Large intestine (tissue), 3 donors: ENCODE measurements around the gene CNIH3. TPM values are rescaled to one million over a fixed set of nuclear protein-coding genes. Genes with fewer than 3 reads are reported as not detected.
"Not testable (repeated sequence)": the region's sequence is repeated elsewhere in the genome, so short reads cannot be mapped to it uniquely, and the experiment has no call there.

ENCODE experiments used
- DNase-seq, 2 donors: peaks; one replicate each; pipeline versions ENCODE4 v3.0.0 to v3.0.0-alpha.2; 2013
- H3K27ac ChIP-seq: one replicate; pipeline ENCODE4 v1.5.1; 2013; ENCODE audit warnings: low read length
- H3K27me3 ChIP-seq: 2 replicates; pipeline ENCODE4 v1.6.1; 2013; ENCODE audit warnings: low read length; ENCODE audit not compliant: control insufficient read depth, insufficient read depth
- H3K36me3 ChIP-seq: 2 replicates; pipeline ENCODE4 v1.6.1; 2013; ENCODE audit warnings: low read length; ENCODE audit not compliant: control insufficient read depth, insufficient read depth
- H3K4me1 ChIP-seq: one replicate; pipeline ENCODE4 v1.6.1; 2013; ENCODE audit warnings: low read length; ENCODE audit not compliant: control insufficient read depth, insufficient read depth
- H3K4me3 ChIP-seq: one replicate; pipeline ENCODE4 v1.5.1; 2013; ENCODE audit warnings: low read length
- H3K9me3 ChIP-seq: one replicate; pipeline ENCODE4 v1.6.1; 2013; ENCODE audit warnings: mild to moderate bottlenecking, low read depth, low read length, moderate library complexity; ENCODE audit not compliant: control insufficient read depth
- WGBS: methylation state at CpG from one replicate; pipeline ENCODE4 v1.1.5; 2013; ENCODE audit warnings: low lambda C conversion rate; ENCODE audit not compliant: insufficient coverage; 5-methylcytosine and 5-hydroxymethylcytosine counted together
- polyA plus RNA-seq: library from polyadenylated mRNA; unstranded; fragments of 120-200 nt; gene quantifications from one replicate; pipeline ENCODE4 v1.2.1, GENCODE V29; 2013

CNIH3 gene
- polyA plus RNA-seq, 1 donor = 2.1 TPM

DNA sequence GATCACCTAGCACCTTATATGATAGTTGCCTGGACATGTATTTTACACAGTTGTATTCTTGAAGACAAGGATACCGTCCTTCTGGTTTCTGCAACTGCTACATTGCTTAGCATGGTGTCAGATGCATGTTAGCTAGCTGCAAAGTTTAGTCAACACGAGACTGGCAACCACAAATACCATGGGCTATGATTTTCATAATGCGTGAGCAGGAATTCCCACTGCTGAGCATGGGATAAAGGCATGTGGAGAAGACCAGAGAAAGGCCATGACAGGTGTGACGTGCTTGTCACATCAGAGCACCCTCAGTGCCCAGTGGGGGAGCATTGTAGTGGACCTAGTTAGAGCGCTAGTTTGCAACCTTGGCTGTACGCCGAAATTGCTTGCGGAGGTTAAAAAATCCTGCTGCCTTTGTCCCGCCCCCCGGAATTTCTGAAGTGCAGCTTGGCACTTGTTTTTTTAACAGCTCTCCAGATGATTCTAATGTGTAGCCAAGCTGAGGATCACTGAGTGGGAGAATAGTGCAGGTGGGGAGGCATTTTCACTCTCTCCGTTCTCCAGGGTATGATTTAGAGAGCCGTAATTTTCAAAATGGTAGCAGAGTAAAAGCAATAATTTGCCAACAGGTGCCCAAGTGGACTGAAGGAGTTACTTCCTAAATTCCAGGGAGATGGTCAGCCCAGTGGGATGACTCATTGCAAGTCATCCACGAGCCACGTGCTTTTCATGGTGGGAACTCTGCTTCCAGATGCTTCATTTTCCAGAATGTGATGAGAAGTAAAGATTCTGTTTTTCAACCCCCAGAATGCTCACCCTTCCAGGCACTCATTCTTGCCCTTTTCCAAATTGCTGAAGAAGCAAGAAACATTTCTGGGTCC, 81.0 kb downstream of the CNIH3 start:
- no peaks in the 10 kb centered on the region for H3K36me3 ChIP-seq
- H3K27me3 ChIP-seq = no peaks in the 10 kb centered on the region
- 93% methylated on average over 2 of the region's 14 CpGs for WGBS
- DNase-seq = no peak
- H3K27ac ChIP-seq = no peak overlapping the region
- no peaks in the 10 kb centered on the region for H3K4me1 ChIP-seq
- no peaks in the 10 kb centered on the region for H3K9me3 ChIP-seq
- no peak overlapping the region for H3K4me3 ChIP-seq

GRCh38 chr1:224698015-224698451, 81.9 kb downstream of the CNIH3 start:
- Histone ChIP-seq H3K36me3 (no peaks in the 10 kb centered on the region), H3K9me3 (no peaks in the 10 kb centered on the region), H3K4me1 (no peaks in the 10 kb centered on the region), H3K27ac (no peak overlapping the region), H3K27me3 (no peaks in the 10 kb centered on the region), H3K4me3 (no peak overlapping the region)
- no CpG with 5 or more reads among the region's 4 CpGs for WGBS
- no peak for DNase-seq

DNA sequence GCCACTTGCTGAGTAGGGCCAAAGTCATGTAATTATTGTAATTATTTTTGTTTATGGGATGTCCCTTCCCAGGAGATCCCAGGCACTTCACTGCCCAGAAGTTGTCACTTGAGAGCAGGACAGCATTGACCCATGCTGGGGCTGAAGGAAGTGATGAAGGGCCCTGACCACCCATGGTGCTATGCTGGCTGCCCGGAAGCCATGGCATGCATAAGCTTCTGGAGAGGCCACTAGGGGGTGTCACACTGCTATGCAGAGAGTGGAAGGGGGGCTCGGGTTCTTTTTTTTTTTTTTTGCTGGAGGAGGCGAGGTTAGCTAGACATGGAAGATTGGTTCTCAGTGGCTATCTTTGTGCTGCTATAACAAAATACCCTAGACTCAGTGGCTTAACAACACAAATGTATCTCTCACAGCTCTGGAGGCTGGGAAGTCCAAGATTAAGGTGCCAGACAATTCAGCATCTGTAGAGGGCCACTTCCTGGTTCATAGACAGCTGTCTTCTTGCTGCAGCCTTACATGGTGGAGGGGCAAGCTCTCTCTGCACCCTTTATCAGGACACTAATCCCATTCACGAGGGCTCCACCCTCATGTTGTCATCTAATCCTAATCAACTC, 84.9 kb downstream of the CNIH3 start:
- no peaks in the 10 kb centered on the region for H3K4me1 ChIP-seq
- WGBS = no CpG with 5 or more reads among the region's 4 CpGs
- H3K36me3 ChIP-seq = no peaks in the 10 kb centered on the region
- no peak overlapping the region for H3K27ac ChIP-seq
- H3K9me3 ChIP-seq = no peaks in the 10 kb centered on the region
- H3K4me3 ChIP-seq = no peak overlapping the region
- no peak for DNase-seq
- no peaks in the 10 kb centered on the region for H3K27me3 ChIP-seq

DNA sequence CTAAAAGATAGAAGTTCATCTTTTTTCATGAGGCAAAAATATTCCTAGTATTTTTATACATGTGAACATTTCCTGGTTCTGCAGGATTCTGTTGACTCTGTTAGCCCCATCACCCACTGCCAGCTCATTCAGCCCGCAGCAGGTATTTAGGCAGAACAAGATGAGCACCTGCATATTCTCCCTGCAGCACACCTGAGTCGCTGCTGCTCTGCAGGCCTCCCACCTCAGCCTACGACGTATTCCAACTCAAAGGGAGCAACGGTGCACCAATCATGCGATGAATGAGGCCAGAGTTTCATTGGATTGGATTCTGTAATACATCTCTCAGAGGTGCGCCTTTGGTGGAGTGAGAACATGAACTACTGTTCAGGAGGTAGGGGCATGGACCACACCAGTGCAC, 87.6 kb downstream of the CNIH3 start:
- Histone ChIP-seq H3K9me3 (no peaks in the 10 kb centered on the region), H3K4me3 (no peak overlapping the region), H3K27ac (no peak overlapping the region), H3K4me1 (no peaks in the 10 kb centered on the region), H3K27me3 (no peaks in the 10 kb centered on the region), H3K36me3 (no peaks in the 10 kb centered on the region)
- DNase-seq = no peak
- no CpG with 5 or more reads among the region's 7 CpGs for WGBS

DNA sequence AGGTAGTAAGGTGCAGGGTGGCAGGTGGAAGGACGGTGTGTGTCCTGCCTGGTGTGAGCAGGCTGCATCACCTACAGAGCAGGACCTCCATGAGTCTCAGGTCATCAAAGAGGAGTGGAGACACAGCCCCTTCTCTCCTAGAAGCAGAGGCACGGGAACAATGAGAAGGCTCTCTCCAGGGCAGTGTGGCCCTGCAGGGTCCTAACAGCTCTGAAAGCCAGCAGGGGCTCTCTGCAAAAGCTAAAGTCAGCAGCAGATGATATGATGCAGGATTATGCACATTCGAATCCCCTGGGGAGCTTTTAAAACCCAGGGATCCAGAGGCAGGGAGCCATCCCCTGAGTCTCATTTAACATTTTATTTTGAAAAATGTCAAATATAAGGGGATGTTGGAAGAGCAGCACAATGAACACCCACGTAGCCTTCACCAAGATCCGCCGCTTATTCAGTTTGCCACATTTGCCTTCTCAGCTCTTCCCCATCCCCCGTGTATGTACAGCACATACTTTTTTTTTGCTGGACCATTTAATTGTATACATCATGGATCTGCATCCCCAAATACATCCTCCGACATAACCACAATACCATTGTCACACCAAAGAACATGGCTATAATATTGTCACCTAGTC, 88.1 kb downstream of the CNIH3 start:
- no peak for DNase-seq
- Histone ChIP-seq H3K4me1 (no peaks in the 10 kb centered on the region), H3K9me3 (no peaks in the 10 kb centered on the region), H3K27ac (no peak overlapping the region), H3K4me3 (no peak overlapping the region), H3K36me3 (no peaks in the 10 kb centered on the region), H3K27me3 (no peaks in the 10 kb centered on the region)
- WGBS = 91% methylated on average over 3 of the region's 8 CpGs

DNA sequence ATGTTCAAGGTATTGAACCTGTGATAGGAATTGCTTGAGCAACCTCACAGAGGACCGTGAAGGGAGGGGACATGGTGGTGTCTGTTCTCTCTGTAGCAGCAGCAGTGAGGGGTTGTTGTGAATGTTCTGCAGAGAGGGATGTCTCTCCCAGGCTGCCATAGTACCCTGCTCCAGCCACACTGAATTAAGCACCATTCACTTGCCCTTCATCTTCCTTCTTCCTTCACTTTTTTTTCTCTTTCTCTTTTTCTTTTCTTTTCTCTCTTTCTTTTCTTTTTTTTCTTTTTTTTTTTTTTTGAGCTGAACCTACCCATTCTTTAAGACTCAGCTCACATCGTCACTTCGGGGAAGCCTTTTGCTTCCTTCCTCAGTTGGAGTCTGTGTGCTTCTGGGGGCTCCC, 89.5 kb downstream of the CNIH3 start:
- Histone ChIP-seq H3K27me3 (no peaks in the 10 kb centered on the region), H3K4me1 (no peaks in the 10 kb centered on the region), H3K36me3 (no peaks in the 10 kb centered on the region), H3K27ac (no peak overlapping the region), H3K9me3 (no peaks in the 10 kb centered on the region), H3K4me3 (no peak overlapping the region)
- no peak for DNase-seq
- WGBS = no CpG with 5 or more reads among the region's 3 CpGs

DNA sequence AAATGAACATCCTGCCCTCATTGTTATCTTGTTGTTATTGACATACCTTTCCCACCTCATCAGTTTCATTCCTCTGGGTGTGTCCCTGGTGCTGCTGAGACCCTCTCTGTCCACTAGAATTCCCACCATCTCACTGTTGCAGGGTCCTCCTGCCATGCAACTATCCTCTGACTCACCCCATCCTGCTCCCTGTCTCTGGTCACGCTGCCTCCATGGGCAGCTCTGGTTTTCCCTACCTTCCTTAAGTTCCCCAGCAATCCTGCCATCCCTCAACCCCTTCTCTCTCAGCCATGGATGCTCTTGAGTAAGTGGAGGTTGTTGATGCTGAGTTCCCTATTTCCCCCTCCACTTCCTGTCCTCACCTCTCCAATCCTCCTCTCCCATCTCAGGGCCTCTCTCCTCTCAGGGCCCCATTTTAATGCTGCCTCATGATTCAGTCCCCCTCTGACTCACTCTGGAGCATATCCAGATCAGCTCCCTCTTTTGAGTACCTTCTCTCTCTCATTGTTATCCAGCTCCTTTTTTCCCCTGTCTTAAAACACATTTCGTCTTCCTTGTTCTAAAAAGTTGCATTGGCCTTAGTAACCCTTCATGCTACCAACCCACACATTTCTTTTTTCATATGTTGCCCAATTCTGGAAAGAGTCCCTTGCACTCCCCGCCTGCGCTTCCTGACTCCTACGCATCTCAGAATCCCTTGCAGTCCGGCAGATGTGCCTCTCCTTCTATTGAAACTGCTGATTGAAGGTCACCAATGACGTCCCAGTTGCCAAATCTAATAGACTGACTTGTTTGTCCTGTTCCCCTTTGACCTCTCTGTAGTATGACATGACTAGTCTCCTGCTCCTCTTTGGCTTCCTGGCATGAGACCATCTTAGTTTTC, 92.0 kb downstream of the CNIH3 start:
- no peaks in the 10 kb centered on the region for H3K4me1 ChIP-seq
- WGBS = 81% methylated on average over 3 of the region's 7 CpGs
- H3K9me3 ChIP-seq = no peaks in the 10 kb centered on the region
- no peaks in the 10 kb centered on the region for H3K27me3 ChIP-seq
- no peak overlapping the region for H3K27ac ChIP-seq
- H3K4me3 ChIP-seq = no peak overlapping the region
- no peak for DNase-seq
- no peaks in the 10 kb centered on the region for H3K36me3 ChIP-seq

DNA sequence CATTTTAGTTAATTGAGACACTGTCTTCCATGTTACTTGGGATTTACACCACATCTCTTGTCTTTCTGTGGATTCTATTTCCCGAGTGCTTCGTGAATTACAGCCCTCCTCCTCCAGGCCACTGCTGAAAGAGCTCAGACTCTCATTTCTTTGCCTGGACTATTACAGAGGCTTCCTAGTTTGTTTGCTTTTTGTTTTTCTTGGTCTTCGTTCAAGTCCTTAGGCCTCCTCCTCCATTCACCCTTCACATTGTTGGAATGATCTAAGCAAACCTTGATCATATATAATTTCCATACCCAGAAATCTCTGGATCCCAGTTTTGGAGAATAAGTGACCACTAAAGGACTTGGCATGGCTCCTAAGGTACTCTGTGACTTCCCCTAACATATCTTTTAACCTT, 94.1 kb downstream of the CNIH3 start:
- Histone ChIP-seq H3K36me3 (no peaks in the 10 kb centered on the region), H3K4me1 (no peaks in the 10 kb centered on the region), H3K9me3 (no peaks in the 10 kb centered on the region), H3K27me3 (no peaks in the 10 kb centered on the region), H3K27ac (no peak overlapping the region), H3K4me3 (no peak overlapping the region)
- WGBS = 86% methylated on average over 2 of the region's 3 CpGs
- no peak for DNase-seq

DNA sequence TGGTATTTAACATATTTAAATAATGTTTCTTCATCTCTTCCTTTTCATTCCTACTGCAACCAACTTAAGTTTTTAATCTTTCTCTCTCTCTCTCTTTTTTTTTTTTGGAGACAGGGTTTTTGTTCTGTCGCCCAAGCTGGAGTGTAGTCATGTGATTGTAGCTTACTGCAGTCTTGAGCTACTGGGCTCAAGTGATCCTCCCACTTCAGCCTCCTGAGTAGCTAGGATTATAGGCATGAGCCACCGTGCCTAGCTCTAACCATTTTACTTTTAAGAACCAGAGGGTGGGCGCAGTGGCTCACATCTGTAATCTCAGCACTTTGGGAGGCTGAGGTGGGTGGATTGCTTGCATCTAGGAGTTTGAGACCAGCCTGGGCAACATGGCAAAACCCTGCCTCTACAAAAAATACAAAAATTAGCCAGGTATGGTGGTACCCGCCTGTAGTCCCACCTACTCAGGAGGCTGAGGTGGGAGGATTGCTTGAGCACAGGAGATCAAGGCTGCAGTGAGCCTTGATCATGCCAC, 95.2 kb downstream of the CNIH3 start:
- DNase-seq, H3K36me3 ChIP-seq, H3K4me3 ChIP-seq, H3K4me1 ChIP-seq, H3K27me3 ChIP-seq, H3K27ac ChIP-seq, H3K9me3 ChIP-seq: not testable (repeated sequence)
- WGBS = 80% methylated on average over 1 of the region's 4 CpGs

- Histone ChIP-seq H3K27ac (no peak overlapping the region), H3K36me3 (no peaks in the 10 kb centered on the region), H3K4me1 (no peaks in the 10 kb centered on the region), H3K27me3 (no peaks in the 10 kb centered on the region), H3K9me3 (no peaks in the 10 kb centered on the region), H3K4me3 (no peak overlapping the region)
- DNase-seq = peak; percentile 52 to 66
- no CpG with 5 or more reads among the region's 3 CpGs for WGBS
These were observed 95.8 kb downstream of the CNIH3 start for GRCh38 chr1:224711876-224712275.
